Mesothelial cell of epicardium (in vitro differentiated cells): ENCODE results near the gene PALLD. TPM values are rescaled to one million over a fixed set of nuclear protein-coding genes. Genes with fewer than 3 reads are reported as not detected.

Experiments
- DNase-seq, 2 experiments: peaks; one replicate each; pipeline ENCODE4 v3.0.0; 2021; ENCODE audit warnings: low spot score in 2 of 2; ENCODE audit not compliant: unreplicated experiment in 2 of 2
- H3K27ac Mint-ChIP-seq: 2 replicates; pipeline ENCODE4 v1.8.0; 2021; ENCODE audit warnings: mixed read lengths
- H3K27me3 Mint-ChIP-seq: 2 replicates; pipeline ENCODE4 v1.8.0; 2021; ENCODE audit warnings: low read depth, mixed read lengths
- H3K36me3 Mint-ChIP-seq: 2 replicates; pipeline ENCODE4 v1.8.0; 2021; ENCODE audit warnings: mixed read lengths
- H3K4me1 Mint-ChIP-seq: 2 replicates; pipeline ENCODE4 v1.8.0; 2021; ENCODE audit warnings: mixed read lengths
- H3K4me3 Mint-ChIP-seq: 2 replicates; pipeline ENCODE4 v1.8.0; 2021; ENCODE audit warnings: mild to moderate bottlenecking, moderate library complexity, mixed read lengths
- H3K9me3 Mint-ChIP-seq: 2 replicates; pipeline ENCODE4 v1.8.0; 2021; ENCODE audit warnings: mixed read lengths
- CTCF ChIP-seq: fragments of 200-600 bp; sonication (generic); IDR thresholded peaks from one replicate; pipeline ENCODE4 v1.5.0; 2021; ENCODE audit warnings: antibody characterized with exemption; ENCODE audit not compliant: unreplicated experiment
- total RNA-seq: library from RNA; stranded (reverse); gene quantifications from 3 replicates; pipeline ENCODE4 v1.2.1, GENCODE V29; 2021

Gene PALLD
- total RNA-seq, 1 donor from 2014 or later: 158 TPM

GRCh38 chr4:168691631-168692369, 194.9 kb downstream of the PALLD start:
- Mint-ChIP-seq H3K27ac (peak overlapping the region; percentile 81), H3K4me3 (no peak overlapping the region), H3K36me3 (peaks cover 19% of the 10 kb centered on the region), H3K9me3 (no peaks in the 10 kb centered on the region), H3K4me1 (peaks cover 80% of the 10 kb centered on the region), H3K27me3 (no peaks in the 10 kb centered on the region)
- TF ChIP-seq CTCF: no peak
- DNase-seq: no peak

- H3K36me3 Mint-ChIP-seq: peaks cover 13% of the 10 kb centered on the region
Measured at GRCh38 chr4:168693750-168694490, 197.1 kb downstream of the PALLD start.

GRCh38 chr4:168694667-168695066, 197.8 kb downstream of the PALLD start:
- Mint-ChIP-seq H3K36me3 (peaks cover 13% of the 10 kb centered on the region), H3K27ac (peak overlapping the region; percentile 91), H3K9me3 (no peaks in the 10 kb centered on the region), H3K4me3 (peak overlapping the region; percentile 3), H3K27me3 (no peaks in the 10 kb centered on the region), H3K4me1 (peaks cover 75% of the 10 kb centered on the region)
- no peak for DNase-seq
- no peak for TF ChIP-seq CTCF

More at GRCh38 chr4:168693750-168694490, 197.1 kb downstream of the PALLD start:
- Mint-ChIP-seq H3K27ac (peak overlapping the region; percentile 91), H3K9me3 (no peaks in the 10 kb centered on the region), H3K4me1 (peaks cover 77% of the 10 kb centered on the region), H3K27me3 (no peaks in the 10 kb centered on the region), H3K4me3 (peak overlapping the region; percentile 3)
- DNase-seq: no peak
- TF ChIP-seq CTCF: no peak

- no peaks in the 10 kb centered on the region for H3K27me3 Mint-ChIP-seq
- H3K36me3 Mint-ChIP-seq: peaks cover 8% of the 10 kb centered on the region
- H3K4me3 Mint-ChIP-seq: no peak overlapping the region
- no peaks in the 10 kb centered on the region for H3K9me3 Mint-ChIP-seq
- H3K4me1 Mint-ChIP-seq: peaks cover 68% of the 10 kb centered on the region
- H3K27ac Mint-ChIP-seq: peak overlapping the region; percentile 91
- DNase-seq: no peak
- TF ChIP-seq CTCF: no peak
Measured at GRCh38 chr4:168695288-168695687, 198.4 kb downstream of the PALLD start.

GRCh38 chr4:168696280-168696679, 199.4 kb downstream of the PALLD start:
- Mint-ChIP-seq H3K27me3 (no peaks in the 10 kb centered on the region), H3K36me3 (peaks cover 6% of the 10 kb centered on the region), H3K4me1 (peaks cover 58% of the 10 kb centered on the region), H3K27ac (peak overlapping the region; percentile 94), H3K4me3 (no peak overlapping the region), H3K9me3 (no peaks in the 10 kb centered on the region)
- TF ChIP-seq CTCF: no peak
- DNase-seq: no peak
